Hematopoietic multipotent progenitor cell treated with erythropoietin and hydrocortisone succinate and interleukin-3 and kit ligand, for 15 days (in vitro differentiated cells): ENCODE data around the gene MRC1.

ENCODE experiments used
- DNase-seq: peaks from one replicate; pipeline ENCODE4 v3.0.0-alpha.2; 2015; ENCODE audit warnings: low spot score

Gene MRC1

DNA sequence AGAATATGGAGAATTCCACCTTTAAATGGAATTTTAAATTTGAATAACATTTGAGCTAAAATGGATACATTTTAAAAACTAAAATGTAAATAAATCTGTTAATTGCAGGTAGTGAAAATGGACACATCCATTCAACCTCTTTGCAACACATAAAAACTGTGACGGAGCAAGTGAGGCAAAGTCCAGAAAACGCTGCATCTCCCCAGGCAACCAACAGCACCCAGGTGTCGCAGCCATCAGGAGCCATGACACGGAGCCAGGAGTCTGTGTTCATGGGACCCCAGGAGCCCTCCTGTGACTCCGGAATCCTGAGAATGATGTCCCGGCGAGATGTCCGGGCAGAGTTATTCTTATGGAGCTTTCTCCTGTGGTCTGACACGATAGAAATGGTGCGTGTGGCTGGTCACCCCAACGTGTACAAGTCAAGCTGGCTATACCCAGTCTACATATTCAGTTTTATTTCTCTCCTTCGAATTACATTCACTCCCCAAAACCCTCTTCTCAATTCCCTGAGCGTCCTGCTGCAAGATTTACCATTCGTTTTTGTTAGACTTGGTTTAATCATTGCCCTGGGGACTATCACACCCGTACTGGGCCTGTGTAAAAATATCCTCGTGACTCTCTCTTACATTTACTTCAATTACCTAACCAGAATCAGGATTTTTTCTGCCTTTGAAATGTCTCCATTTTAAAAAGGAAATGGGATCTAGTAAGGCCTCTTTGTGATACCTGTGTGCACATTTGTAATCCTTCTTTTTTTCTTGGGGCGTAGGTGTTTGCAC is 13.1 kb upstream of the MRC1 start:
- no peak for DNase-seq

DNA sequence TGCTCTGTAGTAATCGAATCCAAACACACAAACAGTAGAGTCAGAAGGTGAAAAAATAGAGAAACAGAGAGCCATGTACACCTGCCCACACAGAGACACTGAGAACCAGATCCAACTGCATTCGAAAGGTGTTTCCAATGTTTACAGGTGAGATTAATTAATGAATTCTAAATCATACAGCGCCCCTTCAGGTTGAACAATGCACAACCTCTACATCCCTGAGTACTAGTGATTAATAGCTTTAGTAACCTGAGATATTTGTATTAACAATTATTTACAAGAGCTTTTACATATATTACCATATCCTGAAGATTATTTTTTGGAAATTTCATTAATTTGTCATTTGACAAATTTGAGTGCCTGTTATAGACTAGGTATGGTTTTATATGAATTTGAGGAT is 7.6 kb upstream of the MRC1 start:
- DNase-seq: peak; percentile 27

DNA sequence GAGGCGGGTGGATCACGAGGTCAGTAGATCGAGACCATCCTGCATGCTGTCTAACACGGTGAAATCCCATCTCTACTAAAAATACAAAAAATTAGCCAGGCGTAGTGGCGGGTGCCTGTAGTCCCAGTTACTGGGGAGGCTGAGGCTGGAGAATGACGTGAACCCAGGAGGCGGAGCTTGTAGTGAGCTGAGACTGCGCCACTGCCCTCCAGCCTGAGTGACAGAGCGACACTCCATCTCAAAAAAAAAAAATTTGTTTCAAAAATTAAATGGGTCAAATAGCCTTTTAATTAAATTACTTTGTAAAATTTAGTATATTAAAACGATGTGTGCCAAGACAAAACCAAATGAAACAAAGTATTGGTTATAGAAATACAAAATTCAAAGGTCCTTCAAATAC is 6.8 kb upstream of the MRC1 start:
- DNase-seq: no peak

DNA sequence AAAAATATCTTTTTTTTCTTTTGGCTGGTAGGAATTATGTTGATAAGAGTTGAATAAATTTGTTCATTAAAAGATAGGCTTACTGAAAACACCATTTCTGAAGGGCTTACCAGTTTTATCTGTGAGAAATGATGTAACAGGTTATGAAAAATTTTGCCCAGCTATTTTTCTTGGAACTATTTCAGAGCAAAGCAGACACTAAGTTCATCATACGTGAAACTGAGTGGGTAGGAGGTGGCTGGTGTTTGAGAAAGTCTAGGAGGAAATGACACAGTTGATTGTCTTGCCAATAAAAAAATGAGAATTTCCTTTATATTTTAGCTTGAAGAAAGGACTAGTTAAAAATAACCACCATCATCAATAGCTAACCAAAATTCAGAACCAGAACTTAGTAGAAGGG is 6.2 kb upstream of the MRC1 start:
- no peak for DNase-seq

DNA sequence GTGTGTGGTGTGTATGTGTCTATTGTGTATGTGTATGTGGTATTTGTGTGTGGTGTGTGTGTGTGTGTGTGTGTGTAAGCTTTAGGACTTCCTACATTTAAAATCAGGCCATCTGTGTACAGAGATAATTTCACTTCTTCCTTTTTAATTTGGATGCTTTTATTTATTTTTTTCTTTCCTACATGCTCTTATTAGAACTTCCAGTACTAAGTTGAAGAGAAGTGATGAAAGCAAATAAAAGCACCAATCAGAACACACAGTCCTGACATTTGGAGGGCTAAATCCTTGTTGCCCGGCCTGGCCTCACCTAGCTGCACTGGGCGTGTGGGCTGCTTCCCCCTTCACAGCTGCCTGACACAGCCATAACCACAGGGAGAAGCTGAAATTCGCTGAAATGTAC is 3.8 kb upstream of the MRC1 start:
- DNase-seq: no peak

DNA sequence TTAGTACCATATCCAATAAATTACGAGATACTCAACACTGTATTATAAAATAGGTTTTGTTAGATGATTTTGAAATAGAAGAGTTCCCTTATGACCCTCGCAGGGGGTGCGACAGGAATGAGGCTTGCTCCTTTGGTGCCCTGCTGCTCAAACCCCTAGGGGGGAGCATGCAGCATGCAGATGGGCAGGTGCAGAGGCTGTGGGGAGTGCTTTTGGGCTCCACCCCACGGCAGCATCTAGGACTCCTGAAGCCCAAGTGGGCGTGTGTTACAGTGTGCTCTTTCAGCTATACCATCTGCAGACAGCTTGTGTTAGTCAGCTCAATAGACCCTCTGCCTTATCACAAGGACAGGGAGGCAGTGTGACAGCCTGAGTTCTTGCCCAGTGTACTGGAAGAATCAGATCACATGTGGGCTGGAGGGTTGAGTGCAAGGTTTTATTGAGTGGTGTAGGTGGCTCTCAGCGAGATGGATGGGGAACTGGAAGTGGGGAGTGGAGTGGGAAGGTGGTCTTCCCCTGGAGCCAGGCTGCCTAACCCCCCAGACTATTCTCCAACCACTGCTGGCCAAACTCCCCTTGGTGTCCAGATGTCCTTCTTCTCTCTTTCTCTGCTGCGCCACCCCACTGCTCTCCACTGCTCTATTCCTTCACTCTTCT is 3.1 kb upstream of the MRC1 start:
- peak; percentile 13 for DNase-seq

DNA sequence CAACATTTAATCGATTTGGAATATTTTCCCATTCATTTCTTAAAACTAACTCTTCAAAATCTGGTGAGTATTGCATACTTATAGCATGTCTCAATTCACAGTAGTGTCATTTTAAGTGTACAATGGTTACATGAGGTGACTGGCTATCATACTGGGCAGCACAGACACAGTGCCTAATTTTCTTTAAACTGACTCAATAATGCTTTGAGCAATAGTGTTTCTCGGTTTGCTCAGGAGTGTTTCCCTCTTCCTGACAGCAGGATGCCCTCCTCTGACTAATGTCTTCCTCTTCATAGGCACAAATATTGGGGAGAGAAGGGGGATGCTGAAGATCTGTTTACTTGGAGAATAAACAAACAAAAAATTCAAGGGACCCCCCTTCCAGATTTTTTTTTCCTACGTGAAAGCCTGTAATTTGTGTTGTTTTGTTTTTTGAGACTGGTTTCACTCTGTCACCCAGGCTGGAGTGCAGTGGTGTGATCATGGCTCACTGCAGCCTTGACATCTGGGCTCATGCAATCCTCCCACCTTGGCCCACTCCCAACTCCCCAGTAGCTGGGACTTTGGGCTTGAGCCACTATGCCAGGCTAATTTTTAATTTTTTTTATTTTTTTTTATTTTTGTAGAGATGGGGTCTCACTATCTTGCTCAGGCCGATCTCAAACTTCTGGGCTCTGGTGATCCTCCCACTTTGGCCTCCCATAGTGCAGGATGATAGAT is 2.2 kb downstream of the MRC1 start:
- no peak for DNase-seq

DNA sequence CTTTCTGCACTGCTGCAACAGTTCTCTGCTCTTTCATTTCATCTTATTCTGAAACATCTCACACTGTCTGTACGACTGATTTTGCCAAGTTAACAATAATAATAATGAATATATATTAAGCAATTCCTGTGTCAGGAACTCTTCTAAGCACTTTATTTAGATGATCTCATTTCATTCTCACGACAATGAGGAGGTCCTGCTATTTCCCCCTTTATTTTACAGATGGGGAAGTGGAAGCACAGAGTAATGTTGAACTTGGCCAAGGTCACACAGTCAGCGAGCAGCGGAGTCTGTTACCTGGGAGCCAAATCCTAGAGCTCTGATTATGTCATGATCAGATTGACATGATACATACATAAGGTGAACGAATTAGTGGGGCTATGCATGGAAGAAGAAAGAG is 5.8 kb downstream of the MRC1 start:
- no peak for DNase-seq

DNA sequence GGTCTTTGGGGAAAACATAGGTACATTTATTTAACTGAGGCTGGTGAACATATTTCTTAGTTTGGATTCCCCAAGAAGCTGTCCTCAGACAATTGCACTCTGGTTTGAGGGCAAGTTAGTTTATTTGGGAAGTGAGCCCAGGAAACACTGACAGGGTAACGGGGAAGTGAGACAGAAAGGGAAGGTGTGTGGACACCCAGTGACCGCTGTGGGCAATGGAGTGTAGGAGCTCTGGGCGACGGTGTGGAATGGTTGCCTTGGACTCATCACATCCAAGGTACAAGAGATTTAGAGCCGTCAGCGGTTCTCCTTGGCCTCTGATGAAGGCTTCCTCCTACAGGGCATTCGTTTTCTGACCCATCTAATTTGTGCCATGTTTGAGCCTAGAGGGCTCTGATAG is 7.1 kb downstream of the MRC1 start:
- DNase-seq: no peak

DNA sequence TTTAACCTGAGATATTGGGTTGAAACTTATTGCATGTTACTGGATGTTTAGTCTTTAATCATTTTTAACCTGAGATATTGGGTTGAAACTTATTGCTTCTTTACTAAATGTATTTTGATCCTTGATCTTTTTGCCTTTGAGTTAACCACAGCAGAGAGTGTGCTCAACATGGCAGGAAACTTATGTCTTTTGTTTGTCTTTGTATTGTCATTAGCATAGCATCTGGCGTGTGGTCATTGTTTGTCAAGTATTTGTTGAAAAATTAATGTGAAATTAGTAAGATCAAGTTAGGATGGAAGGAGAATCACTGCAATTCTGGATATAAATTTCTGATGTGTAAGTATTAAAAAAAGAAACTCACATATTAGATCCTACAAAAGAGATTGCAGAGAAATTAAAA is 8.2 kb downstream of the MRC1 start:
- no peak for DNase-seq

DNA sequence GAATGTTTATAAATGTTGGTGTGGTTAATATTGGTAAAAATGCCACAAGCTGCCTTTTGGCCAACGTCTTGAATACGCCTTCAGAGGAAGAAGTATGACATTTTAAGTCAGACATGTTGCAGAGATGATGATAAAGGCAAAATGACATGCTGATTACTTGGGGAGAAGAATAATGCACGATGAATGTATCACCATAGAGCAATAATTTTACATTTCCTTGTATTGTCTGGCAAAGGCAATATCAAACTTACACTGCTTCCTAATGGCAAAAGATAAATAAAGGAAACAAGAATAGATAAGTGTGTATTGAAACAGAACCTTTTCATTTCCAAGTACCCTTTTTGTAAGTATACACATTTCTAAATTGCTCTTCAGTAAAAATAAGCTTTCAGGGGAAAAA is 8.6 kb downstream of the MRC1 start:
- no peak for DNase-seq

DNA sequence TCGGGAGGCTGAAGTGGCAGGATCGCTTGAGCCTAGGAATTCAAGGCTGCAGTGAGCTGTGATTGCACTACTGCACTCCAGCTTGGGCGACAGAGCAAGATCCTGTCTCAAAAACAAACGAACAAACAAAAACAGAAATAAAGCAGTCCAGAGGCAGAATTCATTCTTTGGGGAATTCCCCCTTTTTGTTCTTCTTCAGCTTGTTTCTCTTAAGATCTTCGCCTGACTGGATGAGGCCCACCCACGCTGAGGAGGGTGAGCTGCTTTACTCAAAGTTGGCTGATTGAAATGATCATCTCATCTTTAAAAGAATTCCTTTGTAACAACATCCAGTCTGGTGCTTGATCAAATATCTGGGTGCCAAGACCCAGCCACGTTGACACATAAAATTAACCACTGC is 10.7 kb downstream of the MRC1 start:
- no peak for DNase-seq

DNA sequence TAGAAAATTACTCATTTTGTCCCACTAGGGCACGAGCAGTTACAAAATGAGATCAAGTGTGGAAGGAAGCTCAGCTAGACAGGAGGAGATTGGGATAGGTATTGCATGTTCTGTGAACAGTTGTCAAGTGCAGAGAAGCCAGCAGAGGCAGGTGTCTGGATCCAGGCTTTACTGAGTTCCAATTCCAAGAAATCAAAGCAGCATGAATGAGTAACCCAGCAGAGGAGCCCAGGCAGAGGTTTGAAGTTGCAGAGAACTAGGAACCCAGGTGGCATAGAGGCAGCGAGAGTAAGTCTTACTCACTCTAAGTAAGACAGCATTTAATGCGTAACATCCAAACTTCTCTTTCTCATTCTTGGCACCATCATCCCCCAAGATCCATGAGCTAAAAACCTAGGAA is 11.8 kb downstream of the MRC1 start:
- DNase-seq: no peak

DNA sequence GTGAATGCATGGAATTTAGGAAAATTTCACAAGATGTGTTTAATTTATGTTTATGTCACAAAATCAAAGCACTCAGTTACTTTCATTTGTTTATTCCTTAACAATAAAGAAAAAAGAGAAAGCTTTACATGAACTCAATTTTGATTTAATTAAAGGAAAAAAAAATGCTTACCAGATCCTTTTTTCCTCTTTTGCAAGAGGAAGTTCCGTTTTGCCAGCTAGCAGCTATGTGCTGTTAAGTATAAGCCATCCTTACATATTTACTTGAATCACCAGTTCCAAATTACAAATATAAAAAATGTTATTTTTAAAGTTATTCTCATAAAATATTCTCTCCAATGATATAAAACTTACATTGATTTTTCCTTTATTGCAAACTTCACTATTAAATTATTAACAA is 12.7 kb downstream of the MRC1 start:
- no peak for DNase-seq

DNA sequence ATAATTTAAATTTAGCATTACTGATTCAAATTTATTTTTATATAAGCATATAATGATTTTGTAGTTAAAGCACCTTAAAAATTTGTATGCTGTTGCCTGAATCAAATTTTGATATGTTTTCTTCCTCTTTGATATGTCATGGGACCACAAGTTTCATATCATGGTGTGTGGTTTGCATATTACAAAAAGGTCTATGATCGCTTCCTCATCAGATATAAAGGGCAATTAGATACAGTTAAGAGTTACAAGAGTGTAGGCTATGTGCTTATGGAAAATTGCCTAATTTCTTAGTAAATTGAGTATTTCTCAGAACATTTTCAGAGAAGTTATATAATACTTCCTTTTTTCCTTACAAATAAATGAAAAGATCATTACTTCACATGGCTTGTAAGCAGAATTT is 22.2 kb downstream of the MRC1 start:
- no peak for DNase-seq

DNA sequence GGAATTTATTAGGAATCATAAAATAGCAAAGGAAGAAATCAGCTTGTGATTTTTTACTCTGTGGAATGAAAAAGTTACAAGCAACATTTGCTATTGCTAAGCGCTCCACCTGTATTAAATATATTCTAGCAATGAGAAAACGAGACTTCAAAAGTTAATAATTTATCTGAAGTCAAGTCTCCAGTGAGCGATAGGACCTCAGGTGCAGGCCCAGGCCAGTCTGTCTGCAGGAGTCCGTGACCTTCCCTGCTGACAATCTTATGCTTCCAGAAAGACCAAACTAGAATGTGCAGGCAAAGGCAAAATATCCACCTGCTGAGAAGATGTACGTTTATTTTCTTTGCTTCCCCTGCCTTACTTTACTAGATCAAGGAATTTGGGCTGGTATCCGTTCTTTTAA is 22.7 kb downstream of the MRC1 start:
- no peak for DNase-seq

DNA sequence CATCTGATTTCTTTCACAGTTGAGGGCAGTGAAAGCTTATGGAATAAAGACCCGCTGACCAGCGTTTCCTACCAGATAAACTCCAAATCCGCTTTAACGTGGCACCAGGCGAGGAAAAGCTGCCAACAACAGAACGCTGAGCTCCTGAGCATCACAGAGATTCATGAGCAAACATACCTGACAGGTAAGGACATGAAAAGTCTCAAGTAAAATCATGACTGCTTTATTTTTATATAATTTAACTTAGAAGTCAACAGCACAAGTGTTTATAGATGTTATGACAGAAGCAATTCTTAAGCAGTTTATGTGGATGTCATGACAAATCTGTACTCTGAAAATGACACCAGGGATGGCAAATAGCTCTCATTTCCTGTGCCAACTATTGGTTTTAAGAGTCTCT is 24.5 kb downstream of the MRC1 start:
- DNase-seq: no peak

DNA sequence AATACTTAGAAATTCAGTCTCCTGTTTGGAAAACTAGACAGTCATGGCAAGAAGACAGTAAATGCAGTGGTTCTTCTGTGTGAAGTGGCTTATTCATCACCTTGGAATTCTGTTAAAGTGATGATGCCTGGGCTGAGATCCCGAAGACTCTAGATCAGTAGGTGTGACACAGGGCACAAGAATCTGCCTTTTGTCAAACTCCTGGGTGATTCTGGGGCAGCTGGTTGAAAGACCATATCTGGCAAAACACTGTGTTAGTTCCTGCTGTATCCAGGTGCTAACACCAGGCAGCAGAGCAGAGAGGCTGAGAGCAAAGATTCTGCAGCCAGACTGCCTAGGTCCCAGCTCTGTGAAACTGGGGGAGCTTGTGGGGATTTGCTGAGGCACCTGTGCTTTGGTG is 26.5 kb downstream of the MRC1 start:
- DNase-seq: no peak

DNA sequence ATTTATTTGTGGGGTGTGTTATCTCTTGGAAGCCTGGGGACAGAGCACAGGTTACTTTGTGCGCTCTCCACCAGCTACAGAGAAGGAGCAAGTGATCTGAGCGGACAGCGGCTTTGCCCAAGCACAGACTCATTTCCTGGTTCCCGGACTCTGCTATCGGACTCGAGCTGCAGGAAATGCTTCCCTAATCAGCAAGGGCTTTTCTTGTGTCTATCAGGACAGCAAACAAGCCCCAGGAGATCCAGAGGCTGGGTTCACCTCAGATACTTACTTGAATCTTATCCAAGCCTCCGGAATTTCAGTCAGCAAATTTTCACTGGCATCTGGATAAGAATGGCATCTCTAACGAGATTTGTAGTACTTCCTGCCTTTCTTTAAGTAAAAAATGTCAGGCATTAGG is 27.8 kb downstream of the MRC1 start:
- no peak for DNase-seq

DNA sequence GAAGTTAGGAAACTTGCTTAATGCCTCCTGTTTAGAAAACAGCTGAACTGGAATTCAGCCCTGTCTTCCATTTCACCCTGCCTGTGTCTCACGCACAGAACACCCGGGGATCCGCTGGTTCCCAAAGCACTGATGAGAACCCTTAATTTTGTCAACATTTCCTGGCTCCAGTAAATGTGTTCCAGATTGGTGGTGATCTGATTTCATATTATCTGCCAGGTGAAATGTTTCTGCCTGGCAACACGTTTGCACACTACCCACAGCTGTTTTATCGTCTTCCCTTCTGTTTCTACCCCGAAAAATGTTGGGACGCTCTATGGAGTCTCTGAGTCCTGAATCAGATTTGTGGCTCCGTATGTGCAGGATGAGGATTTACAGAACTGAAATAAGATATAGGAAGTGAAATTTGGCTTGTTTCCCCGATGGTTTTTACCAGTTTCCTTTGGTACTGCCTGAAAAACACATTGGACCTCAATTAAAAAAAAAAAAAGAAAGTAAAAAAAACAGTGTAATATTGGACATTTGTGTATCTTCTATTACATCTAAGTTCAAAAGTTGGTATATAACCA is 29.0 kb downstream of the MRC1 start:
- DNase-seq: no peak

DNA sequence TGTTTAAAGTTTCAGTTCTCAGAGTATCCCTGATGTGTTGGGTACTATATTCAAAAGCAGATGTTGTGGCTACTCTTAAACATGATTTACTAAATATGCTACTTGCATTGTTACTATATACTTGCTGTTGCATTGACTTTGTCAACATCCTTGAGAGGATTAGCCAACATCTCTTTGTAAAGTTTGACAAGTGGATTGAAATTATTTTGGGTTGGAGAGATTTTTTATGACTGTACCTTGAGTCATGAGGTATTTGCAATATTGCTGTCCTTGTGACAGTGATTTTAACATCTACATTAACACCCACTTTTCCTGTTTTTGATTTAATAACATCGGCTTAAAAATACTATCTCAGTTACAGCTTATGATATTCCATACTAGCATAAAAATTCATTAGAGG is 31.9 kb downstream of the MRC1 start:
- DNase-seq: no peak

DNA sequence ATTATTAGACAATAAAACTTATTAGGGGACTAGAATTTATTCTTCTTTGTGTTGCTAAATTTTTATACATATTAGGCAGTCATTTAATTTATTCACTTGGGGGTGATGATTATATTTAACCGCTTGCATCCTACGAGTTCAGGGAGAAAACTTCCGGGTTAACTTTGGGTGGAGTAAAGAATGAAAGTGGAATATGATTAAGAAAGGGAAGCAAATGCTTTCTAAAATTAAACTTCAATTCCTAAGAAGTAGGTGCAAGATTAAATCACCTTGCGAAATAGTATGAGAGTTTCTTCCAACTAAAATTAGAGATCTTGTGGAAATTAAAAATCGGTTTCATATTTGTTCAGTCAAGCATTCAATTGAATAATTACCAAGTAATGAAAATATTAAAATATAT is 33.5 kb downstream of the MRC1 start:
- no peak for DNase-seq
